NK-92 (cell line): Measurements from ENCODE around the gene PEX16.

Experiments
- DNase-seq: peaks from one replicate; lab custom pipeline; 2025; ENCODE audit not compliant: unreplicated experiment; lab: John Stamatoyannopoulos, UW

The PEX16 gene

GRCh38 chr11:45931739-45932138 is 14.1 kb upstream of the PEX16 start:
- DNase-seq, result no peak

GRCh38 chr11:45930951-45931570 is 13.4 kb upstream of the PEX16 start:
- DNase-seq, result no peak

DNA sequence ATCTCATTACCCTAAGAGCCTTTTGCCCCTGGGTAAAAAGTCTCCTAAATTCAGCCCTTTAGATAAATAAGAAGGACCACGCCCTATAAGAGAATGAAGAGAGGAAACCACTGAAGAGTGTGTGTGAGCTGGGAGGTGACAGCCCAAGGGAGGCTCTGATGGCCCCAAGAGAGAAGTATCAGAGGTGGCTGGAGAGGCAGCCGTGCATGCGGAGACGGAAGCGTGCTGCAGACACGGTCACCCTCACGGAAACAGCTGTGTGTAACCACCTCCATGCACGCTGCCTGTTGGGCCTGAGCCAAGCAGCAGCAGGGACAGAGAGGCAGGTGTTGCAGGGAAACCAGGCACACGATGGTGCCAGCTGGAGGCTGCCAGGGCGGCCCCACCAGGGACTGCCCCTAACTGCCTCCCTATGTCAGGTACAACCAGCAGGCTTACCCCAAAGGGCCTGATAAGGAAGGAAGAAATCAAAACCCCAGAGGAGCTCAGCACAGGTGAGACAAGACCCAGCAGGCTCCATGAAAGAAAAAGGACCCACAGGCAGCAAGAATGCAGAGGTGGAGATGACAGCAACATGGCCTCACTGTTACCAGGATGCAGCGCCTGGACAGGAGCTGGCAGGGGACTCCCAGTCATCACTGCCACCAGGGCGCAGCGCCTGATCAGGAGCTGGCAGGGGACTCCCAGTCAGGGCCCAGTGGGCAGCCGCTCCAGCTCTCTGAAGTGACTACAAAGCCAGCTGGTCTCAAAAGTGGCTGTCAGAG is 12.5 kb upstream of the PEX16 start:
- DNase-seq, result no peak

GRCh38 chr11:45929486-45930030 is 11.9 kb upstream of the PEX16 start:
- no peak for DNase-seq

DNA sequence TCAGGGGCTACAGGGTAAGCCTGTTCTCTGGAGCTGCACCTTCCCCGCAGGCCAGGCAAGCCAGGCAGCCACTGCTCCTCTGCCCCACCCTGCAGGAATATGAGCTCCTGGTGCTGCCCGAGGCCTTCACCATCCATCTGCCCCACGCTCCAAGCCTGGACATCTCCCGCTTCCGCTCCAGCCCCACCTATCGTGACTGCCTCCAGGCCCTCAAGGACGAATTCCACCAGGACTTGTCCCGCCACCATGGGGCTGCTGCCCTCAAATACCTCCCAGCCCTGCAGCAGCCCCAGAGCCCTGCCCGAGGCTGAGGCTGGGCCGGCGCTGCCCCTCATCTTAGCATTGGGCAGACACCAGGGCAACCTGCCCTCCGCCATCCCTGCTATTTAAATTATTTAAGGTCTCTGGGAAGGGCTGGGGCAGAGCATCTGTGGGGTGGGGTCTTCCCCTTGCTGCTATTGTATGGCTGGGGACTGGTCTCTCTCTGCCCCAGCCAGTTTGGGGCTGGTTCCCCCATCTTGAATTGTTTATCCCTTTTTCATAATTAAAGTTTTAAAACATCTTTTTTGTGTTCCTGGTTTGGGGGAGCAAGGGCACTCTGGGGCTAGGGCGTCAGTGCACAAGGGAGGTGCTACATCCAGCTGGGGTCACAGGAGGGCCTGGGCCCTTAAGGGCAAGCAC is 11.0 kb upstream of the PEX16 start:
- no peak for DNase-seq

DNA sequence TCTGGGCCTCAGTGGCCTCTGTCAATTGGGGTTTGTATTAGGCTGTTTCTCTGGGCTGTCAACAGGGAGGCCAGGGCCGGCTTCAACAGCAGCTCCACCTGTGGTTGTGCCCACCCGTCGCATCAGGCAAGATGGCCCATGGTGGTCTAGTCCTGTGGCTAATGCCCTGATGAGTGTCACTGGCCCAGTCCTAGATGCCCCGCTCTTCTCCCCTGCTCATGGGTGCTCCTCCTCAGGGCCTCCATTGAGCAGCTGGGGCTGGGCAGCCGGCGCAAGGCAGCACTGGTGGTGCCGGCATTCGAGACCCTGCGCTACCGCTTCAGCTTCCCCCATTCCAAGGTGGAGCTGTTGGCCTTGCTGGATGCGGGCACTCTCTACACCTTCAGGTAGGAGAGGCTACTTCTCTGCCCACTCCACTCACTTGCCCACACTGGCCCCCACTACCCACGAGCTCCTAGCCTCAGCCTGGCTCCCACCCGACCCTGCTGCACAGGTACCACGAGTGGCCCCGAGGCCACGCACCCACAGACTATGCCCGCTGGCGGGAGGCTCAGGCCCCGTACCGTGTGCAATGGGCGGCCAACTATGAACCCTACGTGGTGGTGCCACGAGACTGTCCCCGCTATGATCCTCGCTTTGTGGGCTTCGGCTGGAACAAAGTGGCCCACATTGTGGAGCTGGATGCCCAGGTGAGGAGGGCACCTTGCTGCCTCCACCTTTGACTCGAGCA is 10.2 kb upstream of the PEX16 start:
- DNase-seq, result no peak

DNA sequence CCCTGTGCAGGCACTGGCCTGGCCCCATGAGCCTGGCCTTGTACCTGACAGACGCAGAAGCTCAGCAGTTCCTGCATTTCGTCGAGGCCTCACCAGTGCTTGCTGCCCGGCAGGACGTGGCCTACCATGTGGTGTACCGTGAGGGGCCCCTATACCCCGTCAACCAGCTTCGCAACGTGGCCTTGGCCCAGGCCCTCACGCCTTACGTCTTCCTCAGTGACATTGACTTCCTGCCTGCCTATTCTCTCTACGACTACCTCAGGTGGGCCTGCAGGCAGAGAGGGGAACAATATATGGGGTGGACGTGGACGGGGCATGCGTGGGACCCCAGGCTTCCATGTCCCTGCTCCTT is 9.6 kb upstream of the PEX16 start:
- no peak for DNase-seq

GRCh38 chr11:45926536-45927331 is 9.1 kb upstream of the PEX16 start:
- DNase-seq, result no peak

DNA sequence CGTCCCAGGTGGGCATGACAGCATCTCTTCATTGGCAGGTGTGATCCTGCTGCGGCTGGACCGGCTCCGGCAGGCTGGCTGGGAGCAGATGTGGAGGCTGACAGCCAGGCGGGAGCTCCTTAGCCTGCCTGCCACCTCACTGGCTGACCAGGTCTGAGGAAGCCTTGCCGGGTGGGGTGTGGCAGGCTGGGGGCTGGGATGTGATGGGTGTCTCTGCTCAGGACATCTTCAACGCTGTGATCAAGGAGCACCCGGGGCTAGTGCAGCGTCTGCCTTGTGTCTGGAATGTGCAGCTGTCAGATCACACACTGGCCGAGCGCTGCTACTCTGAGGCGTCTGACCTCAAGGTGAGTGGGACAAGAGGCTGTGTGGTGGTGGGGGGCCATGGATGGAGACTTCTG is 8.3 kb upstream of the PEX16 start:
- no peak for DNase-seq

DNA sequence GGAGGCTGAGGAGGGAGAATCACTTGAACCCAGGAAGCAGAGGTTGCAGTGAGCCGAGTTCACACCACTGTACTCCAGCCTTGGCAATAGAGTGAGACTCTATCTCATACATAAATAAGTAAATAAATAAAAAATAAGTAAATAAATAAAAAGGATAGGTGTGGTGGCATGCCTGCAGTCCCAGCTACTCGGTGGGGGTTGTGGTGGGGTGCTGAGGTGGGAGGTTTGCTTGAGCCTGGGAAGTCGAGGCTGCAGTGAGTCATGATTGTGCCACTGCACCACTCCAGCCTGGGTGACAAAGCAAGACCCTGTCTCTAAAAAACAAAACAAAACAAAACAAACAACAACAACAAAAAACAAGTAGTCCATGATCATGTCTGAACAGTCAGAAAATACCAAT is 7.9 kb upstream of the PEX16 start:
- no peak for DNase-seq

- DNase-seq, result no peak
These were observed 7.2 kb upstream of the PEX16 start for GRCh38 chr11:45924927-45925326.

GRCh38 chr11:45924036-45924915 is 6.6 kb upstream of the PEX16 start:
- DNase-seq, result no peak

DNA sequence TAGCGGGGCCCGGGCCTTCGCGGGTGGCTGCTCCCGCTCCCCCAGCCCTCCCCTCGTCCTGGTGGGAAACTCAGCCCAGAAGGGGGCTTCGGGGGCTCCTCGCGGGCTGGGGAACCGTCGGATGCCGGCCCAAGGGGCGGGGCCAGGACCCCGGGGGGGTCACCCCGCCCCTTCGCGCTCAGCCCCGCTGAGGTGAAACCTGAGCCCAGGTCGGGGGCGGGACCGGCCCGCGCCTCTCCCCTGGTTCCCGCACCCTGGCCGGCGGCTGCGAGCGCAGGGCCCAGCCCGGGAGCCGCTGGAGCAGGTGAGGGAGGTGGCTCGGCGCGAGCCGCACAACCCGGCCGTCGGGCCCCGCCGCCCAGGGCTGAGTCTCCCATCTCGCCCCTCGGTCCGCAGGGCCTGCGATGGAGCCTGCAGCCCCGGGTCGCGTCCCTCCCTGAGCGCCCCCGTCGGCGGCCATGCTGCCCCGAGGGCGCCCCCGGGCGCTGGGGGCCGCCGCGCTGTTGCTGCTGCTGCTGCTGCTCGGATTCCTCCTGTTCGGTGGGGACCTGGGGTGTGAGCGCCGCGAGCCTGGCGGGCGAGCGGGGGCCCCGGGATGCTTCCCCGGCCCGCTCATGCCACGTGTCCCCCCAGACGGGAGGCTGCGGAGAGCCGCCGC is 4.9 kb upstream of the PEX16 start, which contains the start of gene LARGE2:
LARGE2 (plus strand) TSS at position 232 of the 658 bp plus-strand sequence; CDS start at position 459, 227 bp downstream.
- DNase-seq, result no peak

GRCh38 chr11:45921561-45922424 is 4.1 kb upstream of the PEX16 start:
- no peak for DNase-seq

- DNase-seq, result no peak
These were observed 3.1 kb upstream of the PEX16 start for GRCh38 chr11:45920531-45921477.

GRCh38 chr11:45919806-45920530 is 2.3 kb upstream of the PEX16 start:
- DNase-seq, result no peak
